Measurements from ENCODE around the gene PKP3.
"Not testable (repeated sequence)": the region's sequence is repeated elsewhere in the genome, so short reads cannot be mapped to it uniquely, and the experiment has no call there.

Gene PKP3

DNA sequence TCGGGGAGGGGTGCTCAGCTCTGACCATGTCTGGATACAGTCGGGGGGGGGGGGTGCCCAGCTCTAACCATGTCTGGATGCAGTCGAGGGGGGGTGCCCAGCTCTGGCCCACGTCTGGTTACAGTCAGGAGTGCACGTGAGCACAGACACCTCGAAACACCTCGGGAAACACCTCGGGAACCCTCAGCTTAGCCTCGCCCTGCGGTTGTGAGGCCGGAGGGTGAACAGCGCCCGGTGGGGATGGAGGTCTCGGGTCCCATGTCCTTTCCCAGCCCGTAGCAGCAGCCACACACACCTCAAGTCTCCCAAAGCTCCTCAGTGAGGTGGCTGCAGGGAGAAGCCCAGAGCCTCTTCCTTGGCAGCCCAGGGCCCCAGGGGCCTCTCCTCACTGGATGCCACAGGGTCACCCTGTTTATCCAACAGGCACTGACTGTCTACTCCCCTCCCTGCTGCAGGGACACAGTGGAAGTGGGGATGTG lies 18.7 kb downstream of the PKP3 start:
- DNase-seq, result no peak

GRCh38 chr11:413120-414081 lies 19.4 kb downstream of the PKP3 start:
- DNase-seq, result no peak

DNA sequence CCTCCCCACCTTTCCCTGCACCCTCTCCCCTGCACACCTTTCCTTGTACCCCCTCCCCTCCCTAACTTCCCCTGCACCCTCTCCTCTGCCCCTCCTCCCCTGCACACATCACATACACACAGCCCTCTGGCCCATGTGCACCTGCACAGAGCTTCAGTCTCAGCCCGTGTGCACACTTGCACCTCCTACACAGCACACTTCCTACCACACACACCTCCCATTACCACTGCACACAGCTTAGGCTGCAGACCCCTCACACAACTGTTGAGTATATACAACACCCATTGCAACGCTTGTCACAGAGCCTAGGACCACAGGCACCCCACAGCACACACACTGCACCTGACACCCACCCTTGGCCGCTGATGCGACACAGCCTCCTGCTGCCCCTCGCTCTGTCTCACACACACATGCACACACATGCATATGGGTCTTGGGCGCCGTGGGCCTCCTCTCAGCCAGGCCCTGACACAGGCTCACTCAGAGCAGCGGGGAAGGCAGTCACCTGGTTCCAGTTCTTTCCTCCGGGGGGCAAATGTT lies 20.4 kb downstream of the PKP3 start:
- no peak for DNase-seq

- no peak for DNase-seq
Measured at GRCh38 chr11:415640-416041, 21.6 kb downstream of the PKP3 start.

DNA sequence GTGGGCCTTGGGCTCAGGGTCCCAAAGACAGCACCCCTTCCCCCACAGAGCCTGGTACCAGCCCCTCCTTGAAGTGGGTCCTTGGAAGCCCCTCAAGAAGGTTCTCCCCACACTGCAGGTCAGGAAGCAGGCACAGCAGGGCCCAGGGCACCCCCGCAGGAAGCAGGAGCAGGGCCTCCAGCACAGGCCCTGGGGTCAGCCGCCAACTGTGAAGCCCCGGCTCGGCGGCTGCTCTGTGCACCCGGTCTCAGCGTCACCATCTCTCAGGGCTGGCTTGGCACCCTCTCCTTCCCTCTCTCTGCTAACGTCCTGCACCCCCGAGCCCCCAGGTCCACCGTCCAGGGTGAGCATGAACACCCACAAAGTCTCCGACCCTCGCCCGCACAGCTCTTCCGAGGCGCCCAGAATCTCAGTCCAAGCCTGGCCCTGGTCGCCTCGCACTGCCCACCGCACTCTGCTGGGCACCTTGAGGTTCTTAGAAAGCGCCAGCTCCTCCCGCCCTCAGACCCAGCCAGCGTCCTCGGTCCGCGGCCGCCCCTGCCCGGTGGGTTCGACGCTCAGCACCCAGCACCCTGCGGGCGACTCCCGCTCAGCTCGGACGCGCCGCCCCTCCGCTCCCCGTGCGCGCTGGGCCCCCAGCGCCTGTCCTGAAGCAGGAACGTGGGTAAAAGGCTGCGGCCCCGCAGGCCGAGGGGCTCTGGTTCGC lies 22.2 kb downstream of the PKP3 start:
- DNase-seq, result no peak

GRCh38 chr11:416757-417621 lies 23.0 kb downstream of the PKP3 start:
- DNase-seq, result peak in 1 of 2 experiments; percentile 46

DNA sequence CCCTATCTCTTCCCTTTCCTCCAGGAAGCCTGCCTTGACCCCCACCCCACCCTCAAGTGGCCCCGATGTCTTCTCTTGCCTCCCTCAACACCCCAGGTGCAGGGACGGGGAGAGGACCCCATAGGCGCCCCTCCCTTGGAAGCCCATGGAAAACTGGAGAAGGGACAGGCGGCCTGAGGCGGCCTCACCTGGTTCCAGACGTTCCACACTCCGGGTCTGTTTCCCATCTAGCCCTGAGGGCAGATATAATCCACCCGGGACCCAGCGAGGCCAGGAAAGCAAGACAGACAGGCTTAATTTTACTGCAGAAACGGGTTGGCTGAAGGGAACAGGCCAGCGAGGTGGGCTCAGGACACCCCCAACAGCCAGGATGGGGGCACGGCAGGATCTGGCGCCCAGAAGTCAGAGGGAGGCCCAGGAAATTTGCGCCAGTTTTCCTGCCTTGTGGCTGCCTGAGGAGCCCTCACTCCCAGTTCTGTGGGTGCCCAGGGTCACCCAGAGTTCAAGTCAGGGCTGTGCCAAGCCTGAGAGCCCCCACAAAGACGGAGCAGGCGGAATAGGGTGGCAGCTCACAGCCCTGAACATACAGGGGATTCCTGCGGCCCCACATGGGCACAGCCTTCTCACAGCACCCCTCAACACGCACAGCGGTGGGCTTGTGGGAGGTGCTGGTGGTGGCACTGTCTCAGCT lies 23.8 kb downstream of the PKP3 start:
- no peak for DNase-seq

GRCh38 chr11:418343-419247 lies 24.6 kb downstream of the PKP3 start:
- no peak for DNase-seq

- DNase-seq, result no peak
Measured at GRCh38 chr11:419248-420005, 25.4 kb downstream of the PKP3 start.

DNA sequence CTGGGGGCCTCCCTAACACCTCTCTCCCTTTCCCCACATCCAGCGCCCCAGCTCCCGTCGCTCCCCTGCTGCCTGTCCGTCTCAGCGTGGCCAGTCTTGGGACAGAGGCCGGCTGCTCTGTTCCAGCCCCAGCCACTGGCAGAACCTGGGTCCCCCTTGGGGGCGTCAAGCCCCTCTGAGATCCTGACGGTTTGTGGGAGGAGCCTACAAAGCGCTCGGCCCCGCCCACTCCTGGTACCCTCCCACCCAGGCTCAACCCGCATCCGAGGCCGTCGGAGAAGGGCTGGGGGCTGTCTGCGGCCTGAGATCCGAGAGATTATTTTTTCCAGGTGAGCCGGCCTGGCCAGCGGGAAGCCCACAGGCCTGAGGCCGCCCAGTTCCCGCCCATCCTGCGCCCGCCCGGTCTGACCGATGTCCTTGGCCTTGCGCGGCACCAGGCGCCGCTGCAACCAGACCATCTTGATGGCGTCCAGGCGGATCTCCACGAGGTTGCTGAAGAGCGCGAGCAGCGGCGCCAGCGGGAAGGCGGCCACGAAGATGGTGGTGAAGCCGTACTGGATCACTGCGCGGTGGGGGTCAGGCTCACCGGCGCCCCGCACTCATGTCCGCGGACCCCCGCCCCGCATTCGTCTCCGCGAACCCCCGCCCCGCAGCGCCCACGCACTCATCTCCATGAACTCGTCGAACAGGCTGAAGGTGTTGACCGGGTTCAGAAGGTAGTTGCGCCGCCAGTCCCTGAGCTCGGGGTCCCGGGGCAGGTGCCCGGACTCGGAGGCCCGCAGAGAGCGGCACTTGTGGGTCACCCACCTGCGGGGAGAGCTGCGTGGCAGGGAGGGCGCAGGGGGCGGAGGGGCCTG lies 26.3 kb downstream of the PKP3 start:
- no peak for DNase-seq

- DNase-seq, result no peak
Measured at GRCh38 chr11:420911-421321, 26.9 kb downstream of the PKP3 start.

DNA sequence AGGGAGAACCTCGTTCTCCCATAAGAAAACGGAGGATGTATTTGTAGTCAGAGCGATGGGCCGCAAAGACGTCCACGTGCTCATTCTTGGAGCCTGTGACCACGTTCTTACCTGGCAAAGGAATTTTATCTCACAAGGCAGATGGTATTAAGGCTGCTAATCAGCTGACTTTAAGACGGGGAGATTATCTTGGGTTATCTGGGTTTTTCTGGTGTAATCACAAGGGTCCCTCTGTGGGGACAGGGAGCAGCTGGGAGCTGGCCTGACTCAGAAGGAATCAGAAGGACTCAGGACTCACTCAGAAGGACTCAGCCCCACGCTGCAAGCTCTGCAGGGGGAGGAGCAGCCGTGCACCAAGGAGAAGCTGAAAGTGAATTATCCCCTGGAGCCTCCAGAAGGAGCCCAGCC lies 28.2 kb downstream of the PKP3 start:
- DNase-seq, result no peak

DNA sequence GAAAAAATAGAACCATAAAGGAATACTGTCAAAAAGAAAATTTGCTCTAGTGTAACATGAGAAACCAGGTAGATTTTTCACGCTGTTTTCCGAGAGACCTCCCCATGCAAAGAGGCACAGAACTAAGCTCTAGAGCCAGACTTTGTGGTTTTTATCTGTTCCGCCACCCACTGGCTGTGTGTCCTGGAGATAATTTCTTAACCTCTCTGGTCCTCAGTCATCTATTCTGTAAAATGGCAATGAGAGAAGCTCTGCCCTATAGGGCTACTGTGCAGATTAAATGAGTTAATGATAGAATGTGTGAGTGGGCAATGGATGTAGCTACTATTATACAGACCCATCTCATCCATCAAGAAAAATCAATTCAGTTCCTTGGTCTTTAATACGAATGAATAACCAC lies 30.2 kb downstream of the PKP3 start:
- DNase-seq, result no peak

DNA sequence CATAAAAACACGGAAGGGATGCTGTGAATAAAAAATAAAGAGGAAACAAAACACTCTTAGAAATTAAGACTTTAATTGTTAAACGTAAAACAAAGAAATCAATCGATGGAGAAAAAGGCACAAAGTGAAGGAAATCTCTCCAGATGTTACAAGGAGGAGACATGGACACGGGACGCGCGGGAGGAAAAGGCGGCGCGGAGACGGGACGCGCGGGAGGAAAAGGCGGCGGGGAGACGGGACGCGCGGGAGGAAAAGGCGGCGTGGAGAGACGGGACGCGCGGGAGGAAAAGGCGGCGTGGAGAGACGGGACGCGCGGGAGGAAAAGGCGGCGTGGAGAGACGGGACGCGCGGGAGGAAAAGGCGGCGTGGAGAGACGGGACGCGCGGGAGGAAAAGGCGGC lies 30.8 kb downstream of the PKP3 start:
- not testable (repeated sequence) for DNase-seq

DNA sequence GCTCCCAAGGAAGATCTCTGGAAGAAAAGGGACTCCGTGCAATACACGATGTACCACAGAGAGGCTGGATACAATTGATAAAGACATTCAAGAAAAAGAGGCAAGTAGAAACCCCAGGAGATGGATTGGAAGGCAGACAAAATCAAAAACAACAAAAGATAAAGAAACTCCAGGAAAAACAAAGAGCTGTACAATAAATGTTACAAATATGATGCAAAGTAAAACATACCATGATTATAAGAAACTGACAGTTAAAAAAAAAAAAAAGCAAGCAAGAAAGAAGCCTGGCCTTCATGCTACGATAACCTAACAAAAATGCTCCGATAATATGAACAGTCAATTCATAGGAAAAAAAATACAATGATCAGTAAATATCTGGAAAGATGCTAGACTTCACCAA lies 31.3 kb downstream of the PKP3 start:
- DNase-seq, result no peak

DNA sequence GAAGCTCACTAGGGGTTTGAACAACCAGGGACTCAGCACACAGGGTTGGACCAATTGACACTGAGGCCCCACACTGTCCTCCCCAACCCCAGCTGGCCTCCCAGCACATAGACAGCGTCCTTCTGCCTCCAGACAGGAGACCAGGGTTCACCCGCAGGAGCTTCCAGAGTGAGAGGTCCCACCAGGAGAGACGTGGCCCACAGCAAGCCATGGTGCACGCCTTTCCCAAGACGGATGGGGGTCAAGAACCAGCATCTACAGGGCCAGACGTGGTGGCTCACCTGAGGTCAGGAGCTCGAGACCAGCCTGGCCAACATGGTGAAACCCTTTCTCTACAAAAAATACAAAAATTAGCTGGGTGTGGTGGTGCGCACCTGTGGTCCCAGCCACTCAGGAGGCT lies 32.8 kb downstream of the PKP3 start:
- no peak for DNase-seq

GRCh38 chr11:428295-428694 lies 34.3 kb downstream of the PKP3 start:
- DNase-seq, result no peak

GRCh38 chr11:429391-429790 lies 35.4 kb downstream of the PKP3 start:
- DNase-seq, result no peak

DNA sequence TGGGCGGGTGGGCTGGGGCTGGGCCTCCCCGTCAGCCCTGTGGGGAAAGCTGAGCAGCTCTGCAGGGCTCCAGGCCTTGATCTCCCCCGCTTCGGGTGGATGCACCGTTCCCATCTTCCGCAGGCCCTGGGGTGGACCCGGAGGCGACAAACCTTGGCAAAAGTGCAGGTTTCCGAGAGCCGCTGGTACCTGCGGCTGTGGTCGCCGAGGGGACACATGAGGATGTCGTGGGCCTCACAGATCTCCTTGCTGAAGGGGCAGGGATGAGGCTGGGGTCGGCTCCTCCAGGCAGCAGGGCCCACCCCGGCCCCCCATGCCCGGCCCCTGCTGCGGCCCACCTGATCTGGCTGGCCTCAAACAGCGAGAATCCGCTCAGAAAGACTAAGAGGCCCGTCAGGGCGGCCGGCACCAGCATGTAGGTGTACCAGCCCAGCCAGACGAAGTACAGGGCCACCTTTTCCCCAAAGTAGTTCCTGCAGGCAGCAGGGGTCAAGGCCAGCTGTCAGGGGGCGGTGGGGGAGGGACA lies 36.0 kb downstream of the PKP3 start:
- DNase-seq, result no peak

Data from stimulated activated CD4-positive, alpha-beta T cell treated with anti-CD3 and anti-CD28 coated beads, Interleukin-4, amount 100 ng/mL, for 4 hours (primary cell).